ENCODE results near the gene CARD11.

The CARD11 gene

GRCh38 chr7:2948749-2949148, 94.9 kb downstream of the CARD11 start:
- no peak overlapping the region for H3K4me3 ChIP-seq (replicated peaks; ENCODE audit: insufficient read depth, low read length)
- no peaks in the 10 kb centered on the region for H3K27me3 ChIP-seq (ENCODE audit: insufficient read depth, poor library complexity, severe bottlenecking)
- TF ChIP-seq REST (IDR thresholded peaks at IDR 0.05; ENCODE audit: insufficient replicate concordance, low read depth), result no peak
- TF ChIP-seq SPI1 (IDR thresholded peaks at IDR 0.05; ENCODE audit: borderline replicate concordance, low read depth), result no peak
- no peak for TF ChIP-seq POLR2AphosphoS5 (IDR thresholded peaks at IDR 0.05; ENCODE audit: low read depth)
- no peak for TF ChIP-seq CTCF (IDR thresholded peaks at IDR 0.05; ENCODE audit: insufficient read depth, low read length)
- no peak for TF ChIP-seq GABPA (IDR thresholded peaks at IDR 0.05; ENCODE audit: low read depth)
- no peak overlapping the region for H3K27ac ChIP-seq (replicated peaks)
- no peak for DNase-seq (ENCODE audit: low read depth in 1 of 2, low spot score in 1 of 2)

- TF ChIP-seq CTCF (IDR thresholded peaks at IDR 0.05; ENCODE audit: insufficient read depth, low read length) (no peak), SPI1 (IDR thresholded peaks at IDR 0.05; ENCODE audit: borderline replicate concordance, low read depth) (no peak), GABPA (IDR thresholded peaks at IDR 0.05; ENCODE audit: low read depth) (no peak), POLR2AphosphoS5 (IDR thresholded peaks at IDR 0.05; ENCODE audit: low read depth) (no peak), REST (IDR thresholded peaks at IDR 0.05; ENCODE audit: insufficient replicate concordance, low read depth) (no peak)
- Histone ChIP-seq H3K4me3 (replicated peaks; ENCODE audit: insufficient read depth, low read length) (no peak overlapping the region), H3K27ac (replicated peaks) (no peak overlapping the region), H3K27me3 (ENCODE audit: insufficient read depth, poor library complexity, severe bottlenecking) (no peaks in the 10 kb centered on the region)
- DNase-seq (ENCODE audit: low read depth in 1 of 2, low spot score in 1 of 2), result no peak
Measured at GRCh38 chr7:2947058-2947780, 96.4 kb downstream of the CARD11 start.

- Histone ChIP-seq H3K4me3 (replicated peaks; ENCODE audit: insufficient read depth, low read length) (no peak overlapping the region), H3K27ac (replicated peaks) (no peak overlapping the region), H3K27me3 (ENCODE audit: insufficient read depth, poor library complexity, severe bottlenecking) (no peaks in the 10 kb centered on the region)
- TF ChIP-seq POLR2AphosphoS5 (IDR thresholded peaks at IDR 0.05; ENCODE audit: low read depth) (no peak), CTCF (IDR thresholded peaks at IDR 0.05; ENCODE audit: insufficient read depth, low read length) (no peak), GABPA (IDR thresholded peaks at IDR 0.05; ENCODE audit: low read depth) (no peak), SPI1 (IDR thresholded peaks at IDR 0.05; ENCODE audit: borderline replicate concordance, low read depth) (no peak), REST (IDR thresholded peaks at IDR 0.05; ENCODE audit: insufficient replicate concordance, low read depth) (no peak)
- no peak for DNase-seq (ENCODE audit: low read depth in 1 of 2, low spot score in 1 of 2)
Measured at GRCh38 chr7:2945171-2945570, 98.5 kb downstream of the CARD11 start.

Data from HL-60 (cell line).